ENCODE data around the gene CBX8.

The CBX8 gene

GRCh38 chr17:79837888-79838521, 41.1 kb upstream of the CBX8 start:
- H3K36me3 Mint-ChIP-seq, result peaks cover 5% of the 10 kb centered on the region
- H3K27ac Mint-ChIP-seq, result peak overlapping the region; percentile 93
- no peaks in the 10 kb centered on the region for H3K9me3 Mint-ChIP-seq
- peaks cover 10% of the 10 kb centered on the region for H3K27me3 Mint-ChIP-seq
- H3K4me1 Mint-ChIP-seq, result peaks cover 45% of the 10 kb centered on the region
- H3K4me3 Mint-ChIP-seq, result peak overlapping the region; percentile 94

- H3K4me1 Mint-ChIP-seq, result peaks cover 39% of the 10 kb centered on the region
Observed at GRCh38 chr17:79836972-79837887, 40.4 kb upstream of the CBX8 start.

GRCh38 chr17:79836510-79836971, 39.7 kb upstream of the CBX8 start:
- H3K27me3 Mint-ChIP-seq, result peaks cover 4% of the 10 kb centered on the region
- peaks cover 6% of the 10 kb centered on the region for H3K36me3 Mint-ChIP-seq
- H3K9me3 Mint-ChIP-seq, result no peaks in the 10 kb centered on the region
- peaks cover 35% of the 10 kb centered on the region for H3K4me1 Mint-ChIP-seq
- peak overlapping the region; percentile 52 for H3K4me3 Mint-ChIP-seq
- peak overlapping the region; percentile 74 for H3K27ac Mint-ChIP-seq

More at GRCh38 chr17:79836972-79837887, 40.4 kb upstream of the CBX8 start:
- H3K27ac Mint-ChIP-seq, result peak overlapping the region; percentile 74
- H3K9me3 Mint-ChIP-seq, result no peaks in the 10 kb centered on the region
- peaks cover 6% of the 10 kb centered on the region for H3K36me3 Mint-ChIP-seq
- H3K4me3 Mint-ChIP-seq, result peak overlapping the region; percentile 94
- peaks cover 6% of the 10 kb centered on the region for H3K27me3 Mint-ChIP-seq

- Mint-ChIP-seq H3K9me3 (no peaks in the 10 kb centered on the region), H3K27ac (no peak overlapping the region), H3K36me3 (peaks cover 6% of the 10 kb centered on the region), H3K4me1 (peaks cover 38% of the 10 kb centered on the region), H3K4me3 (no peak overlapping the region), H3K27me3 (peaks cover 4% of the 10 kb centered on the region)
Observed at GRCh38 chr17:79835953-79836509, 39.2 kb upstream of the CBX8 start.

- Mint-ChIP-seq H3K36me3 (peaks cover 6% of the 10 kb centered on the region), H3K27me3 (peaks cover 2% of the 10 kb centered on the region), H3K9me3 (no peaks in the 10 kb centered on the region), H3K4me3 (no peak overlapping the region), H3K4me1 (peaks cover 34% of the 10 kb centered on the region), H3K27ac (no peak overlapping the region)
Observed at GRCh38 chr17:79835470-79835899, 38.6 kb upstream of the CBX8 start.

- peaks cover 6% of the 10 kb centered on the region for H3K36me3 Mint-ChIP-seq
- H3K4me1 Mint-ChIP-seq, result peaks cover 28% of the 10 kb centered on the region
- no peak overlapping the region for H3K27ac Mint-ChIP-seq
- H3K27me3 Mint-ChIP-seq, result no peaks in the 10 kb centered on the region
- H3K9me3 Mint-ChIP-seq, result no peaks in the 10 kb centered on the region
- H3K4me3 Mint-ChIP-seq, result no peak overlapping the region
Observed at GRCh38 chr17:79834565-79835469, 37.9 kb upstream of the CBX8 start.

GRCh38 chr17:79833744-79834564, 37.1 kb upstream of the CBX8 start:
- Mint-ChIP-seq H3K27ac (no peak overlapping the region), H3K9me3 (no peaks in the 10 kb centered on the region), H3K4me1 (peaks cover 31% of the 10 kb centered on the region), H3K4me3 (no peak overlapping the region), H3K27me3 (no peaks in the 10 kb centered on the region), H3K36me3 (peaks cover 6% of the 10 kb centered on the region)

GRCh38 chr17:79833110-79833450, 36.2 kb upstream of the CBX8 start:
- Mint-ChIP-seq H3K27ac (no peak overlapping the region), H3K4me3 (peak overlapping the region; percentile 54), H3K9me3 (no peaks in the 10 kb centered on the region), H3K36me3 (peaks cover 6% of the 10 kb centered on the region), H3K4me1 (peaks cover 30% of the 10 kb centered on the region), H3K27me3 (no peaks in the 10 kb centered on the region)

- Mint-ChIP-seq H3K27ac (no peak overlapping the region), H3K36me3 (peaks cover 6% of the 10 kb centered on the region), H3K4me3 (peak overlapping the region; percentile 54), H3K4me1 (peaks cover 25% of the 10 kb centered on the region), H3K9me3 (no peaks in the 10 kb centered on the region), H3K27me3 (no peaks in the 10 kb centered on the region)
Observed at GRCh38 chr17:79832218-79833109, 35.6 kb upstream of the CBX8 start.

GRCh38 chr17:79831265-79832217, 34.7 kb upstream of the CBX8 start:
- Mint-ChIP-seq H3K27ac (no peak overlapping the region), H3K9me3 (no peaks in the 10 kb centered on the region), H3K4me1 (peaks cover 21% of the 10 kb centered on the region), H3K36me3 (peaks cover 6% of the 10 kb centered on the region), H3K4me3 (no peak overlapping the region), H3K27me3 (no peaks in the 10 kb centered on the region)

GRCh38 chr17:79830763-79831264, 33.9 kb upstream of the CBX8 start:
- Mint-ChIP-seq H3K4me3 (no peak overlapping the region), H3K9me3 (no peaks in the 10 kb centered on the region), H3K36me3 (peaks cover 6% of the 10 kb centered on the region), H3K27me3 (no peaks in the 10 kb centered on the region), H3K27ac (no peak overlapping the region), H3K4me1 (peaks cover 25% of the 10 kb centered on the region)

GRCh38 chr17:79830303-79830702, 33.4 kb upstream of the CBX8 start:
- H3K9me3 Mint-ChIP-seq, result no peaks in the 10 kb centered on the region
- H3K4me1 Mint-ChIP-seq, result peaks cover 25% of the 10 kb centered on the region
- peaks cover 6% of the 10 kb centered on the region for H3K36me3 Mint-ChIP-seq
- no peak overlapping the region for H3K27ac Mint-ChIP-seq
- H3K4me3 Mint-ChIP-seq, result no peak overlapping the region
- H3K27me3 Mint-ChIP-seq, result no peaks in the 10 kb centered on the region

- no peaks in the 10 kb centered on the region for H3K27me3 Mint-ChIP-seq
- no peak overlapping the region for H3K27ac Mint-ChIP-seq
- H3K4me3 Mint-ChIP-seq, result no peak overlapping the region
- no peaks in the 10 kb centered on the region for H3K9me3 Mint-ChIP-seq
- H3K4me1 Mint-ChIP-seq, result peaks cover 25% of the 10 kb centered on the region
- peaks cover 3% of the 10 kb centered on the region for H3K36me3 Mint-ChIP-seq
Observed at GRCh38 chr17:79829457-79829856, 32.6 kb upstream of the CBX8 start.
